ENCODE data around the gene OR10A5. TPM values are rescaled to one million over a fixed set of nuclear protein-coding genes. Genes with fewer than 3 reads are reported as not detected.
"Not testable (repeated sequence)": the region's sequence is repeated elsewhere in the genome, so short reads cannot be mapped to it uniquely, and the experiment has no call there.

Gene OR10A5
- total and polyA plus RNA-seq, 5 experiments from 2014 or later = not detected

- DNase-seq, H3K4me1 Mint-ChIP-seq, POLR2A ChIA-PET, ATAC-seq, H3K36me3 Mint-ChIP-seq, H3K27ac Mint-ChIP-seq, H3K4me3 Mint-ChIP-seq: not testable (repeated sequence)
- Mint-ChIP-seq H3K9me3 (peaks cover 0 to 16% (median 2%) of the 10 kb centered on the region in 9 donors), H3K27me3 (peaks cover 15 to 45% (median 23%) of the 10 kb centered on the region in 5 donors)
Observed at GRCh38 chr11:6887711-6888110, 42.2 kb downstream of the OR10A5 start.

GRCh38 chr11:6888830-6889229 is 43.3 kb downstream of the OR10A5 start:
- Mint-ChIP-seq H3K9me3 (peaks cover 0 to 16% (median 2%) of the 10 kb centered on the region in 9 donors), H3K27ac (no peak overlapping the region), H3K36me3 (no peaks in the 10 kb centered on the region), H3K4me3 (no peak overlapping the region), H3K27me3 (peaks cover 11 to 39% (median 18%) of the 10 kb centered on the region in 5 donors), H3K4me1 (no peaks in the 10 kb centered on the region)
- DNase-seq (no peak), ATAC-seq (no peak)
- POLR2A ChIA-PET = no interaction called here

GRCh38 chr11:6889835-6890234 is 44.4 kb downstream of the OR10A5 start:
- DNase-seq = no peak
- no peak overlapping the region for H3K4me3 Mint-ChIP-seq
- POLR2A ChIA-PET = no interaction called here

GRCh38 chr11:6892400-6892799 is 46.9 kb downstream of the OR10A5 start, which contains the start of gene OR2D2:
TSS of gene OR2D2 (minus strand) at chr11:6892500. CDS start at chr11:6892500, 0 bp downstream.
- no peak within 1 kb of the TSS for H3K27ac Mint-ChIP-seq
- H3K9me3 Mint-ChIP-seq = peaks cover 0 to 10% (median 0%) of the 10 kb centered on the region in 9 donors
- POLR2A ChIA-PET = no interaction called here
- no peaks in the 10 kb centered on the region for H3K4me1 Mint-ChIP-seq
- no peak for DNase-seq
- ATAC-seq = no peak
- H3K27me3 Mint-ChIP-seq = peaks cover 10 to 38% (median 18%) of the 10 kb centered on the region in 5 donors
- no peaks in the 10 kb centered on the region for H3K36me3 Mint-ChIP-seq
- no peak within 1 kb of the TSS for H3K4me3 Mint-ChIP-seq

More at GRCh38 chr11:6889835-6890234, 44.4 kb downstream of the OR10A5 start:
- Mint-ChIP-seq H3K36me3 (no peaks in the 10 kb centered on the region), H3K9me3 (peaks cover 0 to 16% (median 2%) of the 10 kb centered on the region in 9 donors), H3K27ac (no peak overlapping the region), H3K4me1 (no peaks in the 10 kb centered on the region), H3K27me3 (peaks cover 10 to 29% (median 16%) of the 10 kb centered on the region in 5 donors)
- ATAC-seq = no peak

- POLR2A ChIA-PET = no interaction called here
- H3K27ac Mint-ChIP-seq = no peak overlapping the region
- H3K9me3 Mint-ChIP-seq = peaks cover 0 to 5% (median 0%) of the 10 kb centered on the region in 9 donors
- DNase-seq (no peak), ATAC-seq (no peak)
- no peaks in the 10 kb centered on the region for H3K4me1 Mint-ChIP-seq
- no peak overlapping the region for H3K4me3 Mint-ChIP-seq
- no peaks in the 10 kb centered on the region for H3K36me3 Mint-ChIP-seq
- peaks cover 10 to 55% (median 21%) of the 10 kb centered on the region in 5 donors for H3K27me3 Mint-ChIP-seq
Observed at GRCh38 chr11:6894097-6894496, 48.6 kb downstream of the OR10A5 start.

- no peak for ATAC-seq
- peaks cover 10 to 64% (median 19%) of the 10 kb centered on the region in 5 donors for H3K27me3 Mint-ChIP-seq
- H3K4me1 Mint-ChIP-seq = no peaks in the 10 kb centered on the region
- POLR2A ChIA-PET = no interaction called here
- no peak overlapping the region for H3K27ac Mint-ChIP-seq
- no peak for DNase-seq
- no peak overlapping the region for H3K4me3 Mint-ChIP-seq
- no peaks in the 10 kb centered on the region for H3K36me3 Mint-ChIP-seq
- no peaks in the 10 kb centered on the region for H3K9me3 Mint-ChIP-seq
Observed at GRCh38 chr11:6895010-6895409, 49.5 kb downstream of the OR10A5 start.

Other genes with a start within 250 kb of the OR10A5 start
- gene RRP8, start 242.1 kb upstream of the OR10A5 start, total RNA-seq = 10 to 100 TPM; 35.3 to 35.7 TPM
- gene RRP8, start 242.1 kb upstream of the OR10A5 start, polyA plus RNA-seq = 10 to 100 TPM; 17.8 to 25.9 (median 20.9) TPM
- 10 to 100 TPM; 88.5 to 93.5 TPM for gene ILK, start 241.9 kb upstream of the OR10A5 start, total RNA-seq
- gene ILK, start 241.9 kb upstream of the OR10A5 start, polyA plus RNA-seq = 10 to 100 TPM; 63.7 to 72.5 (median 68.5) TPM
- gene TAF10, start 233.5 kb upstream of the OR10A5 start, total RNA-seq = 100 to 1,000 TPM; 107 to 116 TPM
- 100 to 1,000 TPM; 247 to 332 (median 249) TPM for gene TAF10, start 233.5 kb upstream of the OR10A5 start, polyA plus RNA-seq
- gene TPP1, start 226.3 kb upstream of the OR10A5 start, total RNA-seq = 100 to 1,000 TPM; 130 TPM
- gene TPP1, start 226.3 kb upstream of the OR10A5 start, polyA plus RNA-seq = 100 to 1,000 TPM in 1 of 3 donors, 10 to 100 TPM in 2; 84.8 to 107 (median 85.1) TPM
- gene DCHS1, start 189.9 kb upstream of the OR10A5 start, total RNA-seq = 10 to 100 TPM; 14.4 to 14.9 TPM
- gene DCHS1, start 189.9 kb upstream of the OR10A5 start, polyA plus RNA-seq = 1 to 10 TPM; 2.2 to 6.1 (median 2.9) TPM
- gene MRPL17, start 162.3 kb upstream of the OR10A5 start, total RNA-seq = 10 to 100 TPM; 27.5 to 30.1 TPM
- gene MRPL17, start 162.3 kb upstream of the OR10A5 start, polyA plus RNA-seq = 10 to 100 TPM; 16.2 to 23.6 (median 16.5) TPM
- gene OR2AG2, start 73.7 kb upstream of the OR10A5 start, total RNA-seq = not detected
- not detected for gene OR2AG2, start 73.7 kb upstream of the OR10A5 start, polyA plus RNA-seq
- gene OR2AG1, start 62.7 kb upstream of the OR10A5 start, total RNA-seq = not detected
- gene OR2AG1, start 62.7 kb upstream of the OR10A5 start, polyA plus RNA-seq = not detected
- not detected for gene OR6A2, start 46.0 kb upstream of the OR10A5 start, total RNA-seq
- not detected for gene OR6A2, start 46.0 kb upstream of the OR10A5 start, polyA plus RNA-seq
- gene OR10A2, start 17.4 kb downstream of the OR10A5 start, total RNA-seq = not detected
- gene OR10A2, start 17.4 kb downstream of the OR10A5 start, polyA plus RNA-seq = not detected
- gene OR10A4, start 30.9 kb downstream of the OR10A5 start, total RNA-seq = not detected
- not detected for gene OR10A4, start 30.9 kb downstream of the OR10A5 start, polyA plus RNA-seq
- gene OR2D2, start 46.8 kb downstream of the OR10A5 start, total RNA-seq = not detected
- gene OR2D2, start 46.8 kb downstream of the OR10A5 start, polyA plus RNA-seq = not detected
- not detected for gene OR2D3, start 75.3 kb downstream of the OR10A5 start, total RNA-seq
- not detected for gene OR2D3, start 75.3 kb downstream of the OR10A5 start, polyA plus RNA-seq
- under 1 TPM; 0.16 to 0.18 TPM for gene ZNF215, start 80.7 kb downstream of the OR10A5 start, total RNA-seq
- not detected for gene ZNF215, start 80.7 kb downstream of the OR10A5 start, polyA plus RNA-seq
- gene ZNF214, start 174.7 kb downstream of the OR10A5 start, total RNA-seq = not detected
- gene ZNF214, start 174.7 kb downstream of the OR10A5 start, polyA plus RNA-seq = not detected
- gene NLRP14, start 174.8 kb downstream of the OR10A5 start, total RNA-seq = not detected
- not detected for gene NLRP14, start 174.8 kb downstream of the OR10A5 start, polyA plus RNA-seq
- not detected for gene RBMXL2, start 243.3 kb downstream of the OR10A5 start, total RNA-seq
- gene RBMXL2, start 243.3 kb downstream of the OR10A5 start, polyA plus RNA-seq = not detected

Data from naive thymus-derived CD8-positive, alpha-beta T cell (primary cell).